HUDEP-2 (cell line): Measurements from ENCODE around the gene FZD7.

ENCODE experiments used
- DNase-seq, 76 experiments: peaks; one replicate each; lab custom pipeline; 2025; ENCODE audit not compliant: unreplicated experiment in 76 of 76; lab: John Stamatoyannopoulos, UW

FZD7 gene

DNA sequence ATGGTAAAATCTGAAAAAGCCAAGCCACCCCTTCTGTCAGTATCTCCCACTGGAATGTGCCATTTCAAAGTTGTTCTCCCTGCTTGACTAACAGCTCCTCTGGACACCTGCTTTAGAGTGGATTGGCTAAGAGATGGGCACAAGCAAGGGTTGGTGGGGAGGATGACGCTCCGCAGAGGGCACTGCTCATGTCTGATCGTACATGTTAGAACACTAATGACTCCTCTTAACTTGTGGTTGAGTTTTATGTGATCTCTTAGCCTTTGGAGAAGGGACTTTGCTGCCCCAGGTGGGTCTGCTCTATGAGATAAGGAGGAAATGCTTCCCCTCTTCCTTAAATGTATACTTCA is 31.2 kb downstream of the FZD7 start:
- DNase-seq: no peak

- DNase-seq: no peak
Measured at GRCh38 chr2:202065876-202066275, 32.2 kb downstream of the FZD7 start.

DNA sequence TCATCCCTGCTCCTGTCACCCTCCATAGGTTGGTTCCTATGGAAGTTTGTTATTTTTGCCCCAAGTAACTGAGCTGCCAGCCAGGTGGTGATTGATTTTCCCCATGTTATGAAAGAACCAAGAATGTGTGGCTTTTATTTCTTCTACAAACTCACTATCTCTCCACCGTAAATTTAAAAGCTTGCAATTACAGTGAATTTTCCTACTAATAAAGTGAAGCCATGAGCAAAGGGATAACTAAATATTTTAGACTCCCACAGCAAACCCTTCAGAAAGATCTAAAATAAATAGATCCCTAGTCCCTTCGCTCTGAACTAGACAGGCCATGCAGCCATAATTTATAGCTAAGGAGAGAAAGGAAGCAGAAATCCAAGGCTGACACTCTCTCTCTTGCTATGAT is 33.2 kb downstream of the FZD7 start:
- DNase-seq: no peak

DNA sequence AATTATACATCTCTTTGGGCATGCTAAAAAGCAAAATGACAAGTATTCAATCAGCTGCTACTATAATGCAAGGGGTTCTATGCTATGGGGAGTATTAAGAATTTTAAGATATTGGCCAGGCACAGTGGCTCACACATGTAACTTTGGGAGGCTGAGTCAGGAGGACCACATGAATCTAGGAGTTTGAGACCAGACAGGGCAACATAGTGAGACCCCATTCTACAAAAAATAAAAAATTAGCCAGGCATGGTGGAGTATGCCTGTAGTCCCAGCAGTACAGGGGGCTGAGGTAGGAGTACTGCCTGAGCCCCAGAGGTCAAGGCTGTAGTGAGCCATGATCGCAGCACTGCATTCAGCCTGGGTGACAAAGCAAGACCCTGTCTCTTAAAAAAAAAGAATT is 33.9 kb downstream of the FZD7 start:
- DNase-seq: no peak

DNA sequence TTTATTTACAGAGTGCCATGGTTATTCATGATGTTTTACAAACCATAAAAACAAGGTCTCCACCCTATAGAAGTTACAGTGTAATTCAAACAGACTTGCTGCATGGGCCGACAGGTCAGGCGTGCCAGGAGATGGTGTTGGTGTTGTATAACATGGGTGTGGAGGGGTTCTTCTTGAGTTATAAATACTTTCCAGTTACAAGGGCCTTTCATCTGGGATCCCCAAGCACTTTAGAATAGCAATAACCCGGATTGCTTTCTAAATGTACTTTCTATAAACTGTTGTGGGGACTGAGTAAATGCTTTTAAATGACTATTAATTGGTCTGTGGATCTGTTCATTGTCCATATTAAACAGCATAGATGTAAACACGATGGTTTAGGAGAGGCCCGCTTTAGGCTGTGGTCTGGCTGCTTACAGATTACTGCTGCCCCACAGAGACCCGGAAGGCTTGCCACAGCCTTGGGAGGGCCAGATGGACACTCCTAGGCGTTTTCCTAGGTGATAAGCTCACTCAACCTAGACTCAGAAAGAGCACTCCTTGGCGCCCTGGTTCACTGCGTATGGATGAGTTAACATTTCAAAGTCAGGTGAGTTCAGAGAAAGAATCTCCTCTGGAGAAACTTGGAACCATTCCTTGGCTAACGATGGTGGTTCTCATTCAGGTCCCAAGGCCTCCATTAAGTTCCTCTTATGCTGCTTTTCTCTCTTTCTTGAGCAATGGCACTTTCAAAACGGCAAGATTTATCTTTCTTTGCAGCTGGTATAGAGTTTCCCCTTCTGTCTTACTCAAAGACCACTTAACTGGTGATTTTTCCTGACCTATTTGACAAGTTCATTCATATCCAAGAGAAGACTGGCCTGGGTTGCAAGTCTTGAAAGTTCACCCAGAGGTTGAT is 35.8 kb downstream of the FZD7 start:
- peak in 10 of 76 experiments; percentile 1 to 36 (median 21) for DNase-seq

- no peak for DNase-seq
Measured at GRCh38 chr2:202071107-202071506, 37.5 kb downstream of the FZD7 start.

DNA sequence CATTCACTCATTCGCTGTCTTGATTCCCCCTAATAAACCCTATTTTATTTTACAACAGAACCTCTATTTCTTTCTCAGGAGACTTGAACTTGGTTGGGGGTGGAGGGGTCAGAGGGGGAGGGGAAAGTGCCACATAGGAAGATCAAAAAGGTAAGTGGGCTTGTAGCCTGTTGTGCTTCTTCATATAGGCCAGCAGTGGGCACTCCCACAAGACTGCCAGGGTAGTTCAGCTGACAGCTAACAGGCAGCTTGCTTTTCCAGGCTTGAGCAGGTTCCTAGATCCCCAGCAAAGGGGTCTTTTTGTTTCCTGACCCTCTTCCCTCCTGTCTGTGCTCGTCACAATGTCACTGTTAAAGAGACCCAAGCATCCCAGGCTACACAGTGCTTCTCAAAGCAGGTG is 38.6 kb downstream of the FZD7 start:
- DNase-seq: no peak

- DNase-seq: no peak
Measured at GRCh38 chr2:202072737-202073401, 39.2 kb downstream of the FZD7 start, which contains the start of gene KIAA2012. KIAA2012 (plus strand) TSS chr2:202073255; CDS start chr2:202073628, 373 bp downstream.

DNA sequence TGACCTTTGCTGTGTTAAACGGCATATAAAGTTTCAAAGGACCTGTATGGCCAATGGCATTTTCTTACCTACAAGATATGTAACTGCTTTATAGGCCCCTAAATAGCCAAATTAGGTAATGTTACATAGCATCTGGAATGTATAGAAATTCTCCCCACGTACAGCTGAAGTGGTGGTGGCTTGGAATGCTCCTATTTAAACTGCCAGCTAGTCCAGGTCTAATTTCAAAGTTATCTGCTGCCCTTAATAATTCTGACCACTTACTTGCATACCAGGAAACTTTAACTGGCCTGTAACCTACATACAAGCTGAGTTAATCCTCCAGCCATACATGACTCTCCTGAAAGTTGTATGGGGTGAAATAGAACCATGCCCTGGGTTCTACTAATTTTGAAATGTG is 40.7 kb downstream of the FZD7 start:
- no peak for DNase-seq

DNA sequence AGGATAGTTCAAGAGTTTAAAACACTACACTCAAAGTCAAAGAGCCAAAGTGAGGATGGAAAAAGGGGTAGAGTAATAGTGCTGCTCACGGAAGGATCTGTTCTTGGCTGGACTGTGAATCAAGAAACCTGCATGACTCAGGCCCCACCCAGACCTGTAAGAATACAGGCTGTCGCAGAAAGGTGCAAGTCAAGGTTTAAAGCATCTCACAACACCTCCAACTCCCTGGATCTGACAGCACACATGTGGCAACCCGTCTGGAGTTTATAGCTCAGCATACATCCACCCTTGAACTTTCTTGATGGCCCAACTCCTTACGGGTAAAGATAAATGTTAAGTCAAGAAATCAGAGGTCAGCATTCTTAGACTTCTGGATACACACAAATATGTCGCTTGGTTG is 45.7 kb downstream of the FZD7 start:
- DNase-seq: no peak

DNA sequence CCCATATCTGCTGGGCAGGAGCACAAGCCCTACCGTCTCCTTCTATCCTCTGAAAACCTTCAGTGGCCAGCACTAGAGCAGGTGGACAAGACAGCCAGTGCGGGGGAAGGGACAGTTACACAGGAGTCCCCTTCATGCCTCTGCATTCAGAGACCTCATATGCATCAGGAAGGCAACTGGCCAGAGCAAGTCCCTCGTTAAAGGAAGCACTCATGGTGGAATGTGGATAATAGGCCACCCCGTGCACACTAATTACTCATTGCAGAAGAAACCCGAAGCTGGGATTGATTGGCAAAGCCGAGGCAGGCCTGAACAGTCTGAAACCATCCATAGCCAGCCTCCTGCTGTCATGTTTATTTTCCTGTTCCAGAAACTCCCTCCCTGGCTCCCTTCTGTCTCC is 50.6 kb downstream of the FZD7 start:
- DNase-seq: no peak
